ENCODE measurements around the gene SLC35B3. TPM values are rescaled to one million over a fixed set of nuclear protein-coding genes. Genes with fewer than 3 reads are reported as not detected.
"Not testable (repeated sequence)": the region's sequence is repeated elsewhere in the genome, so short reads cannot be mapped to it uniquely, and the experiment has no call there.

SLC35B3 gene
- total RNA-seq, 1 experiment from 2014 or later, result 22.0 TPM

GRCh38 chr6:8462169-8462568 lies 26.8 kb upstream of the SLC35B3 start:
- POLR2A ChIA-PET, result interaction anchor here (0.7 kb wide), 2 partner anchors 405 to 420 kb away, joined by 3 to 4 read pairs; no protein-coding TSS in a partner anchor
- intact Hi-C loops (cut with micrococcal nuclease), result no loop called here
- CTCF ChIA-PET, result interaction anchor here (0.9 to 1.1 kb wide), 2 partner anchors 15 to 26 kb away, joined by 3 to 5 read pairs; partner anchors contain the start of gene SLC35B3
- Mint-ChIP-seq H3K36me3 (ENCODE audit: insufficient read depth, unreplicated experiment) (no peaks in the 10 kb centered on the region), H3K9me3 (ENCODE audit: unreplicated experiment) (no peaks in the 10 kb centered on the region), H3K27ac (ENCODE audit: low read depth, unreplicated experiment) (no peak overlapping the region), H3K4me3 (ENCODE audit: unreplicated experiment) (no peak overlapping the region), H3K27me3 (ENCODE audit: insufficient read depth, unreplicated experiment) (no peaks in the 10 kb centered on the region), H3K4me1 (ENCODE audit: insufficient read depth, unreplicated experiment) (no peaks in the 10 kb centered on the region)
- no TSS peak for BruUV-seq (replicated peaks)
- TF ChIP-seq, protein P1, sequence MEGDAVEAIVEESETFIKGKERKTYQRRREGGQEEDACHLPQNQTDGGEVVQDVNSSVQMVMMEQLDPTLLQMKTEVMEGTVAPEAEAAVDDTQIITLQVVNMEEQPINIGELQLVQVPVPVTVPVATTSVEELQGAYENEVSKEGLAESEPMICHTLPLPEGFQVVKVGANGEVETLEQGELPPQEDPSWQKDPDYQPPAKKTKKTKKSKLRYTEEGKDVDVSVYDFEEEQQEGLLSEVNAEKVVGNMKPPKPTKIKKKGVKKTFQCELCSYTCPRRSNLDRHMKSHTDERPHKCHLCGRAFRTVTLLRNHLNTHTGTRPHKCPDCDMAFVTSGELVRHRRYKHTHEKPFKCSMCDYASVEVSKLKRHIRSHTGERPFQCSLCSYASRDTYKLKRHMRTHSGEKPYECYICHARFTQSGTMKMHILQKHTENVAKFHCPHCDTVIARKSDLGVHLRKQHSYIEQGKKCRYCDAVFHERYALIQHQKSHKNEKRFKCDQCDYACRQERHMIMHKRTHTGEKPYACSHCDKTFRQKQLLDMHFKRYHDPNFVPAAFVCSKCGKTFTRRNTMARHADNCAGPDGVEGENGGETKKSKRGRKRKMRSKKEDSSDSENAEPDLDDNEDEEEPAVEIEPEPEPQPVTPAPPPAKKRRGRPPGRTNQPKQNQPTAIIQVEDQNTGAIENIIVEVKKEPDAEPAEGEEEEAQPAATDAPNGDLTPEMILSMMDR (IDR thresholded peaks at IDR 0.05; ENCODE audit: unreplicated experiment), result no peak
- DNase-seq (ENCODE audit: unreplicated experiment), result no peak

DNA sequence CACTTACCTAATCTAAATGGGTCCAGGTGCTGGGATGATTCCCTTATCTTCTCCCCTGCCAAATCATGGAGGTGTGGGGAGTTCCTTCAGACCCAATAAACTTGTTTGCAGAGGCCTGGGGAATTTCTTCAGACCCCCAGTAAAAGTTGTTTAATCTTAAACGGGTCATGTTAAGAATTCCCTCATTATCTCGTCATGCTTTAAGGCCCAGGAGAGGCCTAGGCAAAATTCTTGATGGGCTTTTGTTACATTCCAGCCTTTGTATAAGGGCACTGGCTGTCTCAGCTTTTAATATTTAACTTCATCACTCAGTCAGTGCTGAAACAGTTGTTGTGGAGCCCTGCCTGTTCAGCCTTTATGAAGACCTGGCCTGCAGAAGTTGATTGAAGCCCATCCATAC lies 11.0 kb upstream of the SLC35B3 start:
- intact Hi-C loops (cut with micrococcal nuclease), result no loop called here

DNA sequence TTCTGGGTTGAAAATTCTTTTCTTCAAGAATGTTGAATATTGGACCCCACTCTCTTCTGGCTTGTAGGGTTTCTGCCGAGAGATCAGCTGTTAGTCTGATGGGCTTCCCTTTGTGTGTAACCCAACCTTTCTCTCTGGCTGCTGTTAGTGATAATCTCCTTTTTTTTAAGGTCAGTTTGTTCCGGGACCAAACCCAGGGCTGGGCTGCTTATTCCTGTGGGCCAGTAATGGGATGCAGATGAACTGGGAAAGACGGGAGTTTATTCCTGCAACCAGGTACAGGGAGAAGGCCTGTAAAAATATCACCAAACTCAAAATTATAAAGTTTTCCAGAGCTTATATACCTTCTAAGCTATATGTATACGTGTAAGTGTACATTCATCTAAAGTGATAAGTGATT lies 10.6 kb upstream of the SLC35B3 start:
- CTCF ChIA-PET, result interaction anchor here (0.7 kb wide), 1 partner anchor 1095 kb away, joined by 3 read pairs; no protein-coding TSS in a partner anchor
- intact Hi-C loops (cut with micrococcal nuclease); H3K36me3 Mint-ChIP-seq (ENCODE audit: insufficient read depth, unreplicated experiment); BruUV-seq (replicated peaks); DNase-seq (ENCODE audit: unreplicated experiment); H3K27me3 Mint-ChIP-seq (ENCODE audit: insufficient read depth, unreplicated experiment); H3K4me1 Mint-ChIP-seq (ENCODE audit: insufficient read depth, unreplicated experiment); H3K4me3 Mint-ChIP-seq (ENCODE audit: unreplicated experiment); H3K27ac Mint-ChIP-seq (ENCODE audit: low read depth, unreplicated experiment); H3K9me3 Mint-ChIP-seq (ENCODE audit: unreplicated experiment); POLR2A ChIA-PET: not testable (repeated sequence)

More for the DNA sequence above, 11.0 kb upstream of the SLC35B3 start:
- Mint-ChIP-seq H3K36me3 (ENCODE audit: insufficient read depth, unreplicated experiment) (no peaks in the 10 kb centered on the region), H3K27me3 (ENCODE audit: insufficient read depth, unreplicated experiment) (no peaks in the 10 kb centered on the region), H3K27ac (ENCODE audit: low read depth, unreplicated experiment) (no peak overlapping the region), H3K4me3 (ENCODE audit: unreplicated experiment) (no peak overlapping the region), H3K9me3 (ENCODE audit: unreplicated experiment) (no peaks in the 10 kb centered on the region), H3K4me1 (ENCODE audit: insufficient read depth, unreplicated experiment) (no peaks in the 10 kb centered on the region)
- no peak for DNase-seq (ENCODE audit: unreplicated experiment)
- BruUV-seq (replicated peaks), result no TSS peak
- POLR2A ChIA-PET, result no interaction called here
- CTCF ChIA-PET, result no interaction called here
- TF ChIP-seq, protein P1 (IDR thresholded peaks at IDR 0.05; ENCODE audit: unreplicated experiment), result no peak

- intact Hi-C loops (cut with micrococcal nuclease), result no loop called here
- Mint-ChIP-seq H3K4me3 (ENCODE audit: unreplicated experiment) (no peak overlapping the region), H3K4me1 (ENCODE audit: insufficient read depth, unreplicated experiment) (no peaks in the 10 kb centered on the region), H3K36me3 (ENCODE audit: insufficient read depth, unreplicated experiment) (no peaks in the 10 kb centered on the region), H3K27ac (ENCODE audit: low read depth, unreplicated experiment) (no peak overlapping the region), H3K9me3 (ENCODE audit: unreplicated experiment) (no peaks in the 10 kb centered on the region), H3K27me3 (ENCODE audit: insufficient read depth, unreplicated experiment) (no peaks in the 10 kb centered on the region)
- no TSS peak for BruUV-seq (replicated peaks)
- DNase-seq (ENCODE audit: unreplicated experiment), result no peak
- TF ChIP-seq, protein P1 (IDR thresholded peaks at IDR 0.05; ENCODE audit: unreplicated experiment), result no peak
- POLR2A ChIA-PET, result interaction anchor here (1.0 kb wide), 1 partner anchor 10 kb away, joined by 3 read pairs; no protein-coding TSS in a partner anchor
- CTCF ChIA-PET, result interaction anchor here (0.6 to 0.7 kb wide), 2 partner anchors 189 to 1796 kb away, joined by 4 to 5 read pairs; no protein-coding TSS in a partner anchor
Observed at GRCh38 chr6:8442150-8442549, 6.8 kb upstream of the SLC35B3 start.

DNA sequence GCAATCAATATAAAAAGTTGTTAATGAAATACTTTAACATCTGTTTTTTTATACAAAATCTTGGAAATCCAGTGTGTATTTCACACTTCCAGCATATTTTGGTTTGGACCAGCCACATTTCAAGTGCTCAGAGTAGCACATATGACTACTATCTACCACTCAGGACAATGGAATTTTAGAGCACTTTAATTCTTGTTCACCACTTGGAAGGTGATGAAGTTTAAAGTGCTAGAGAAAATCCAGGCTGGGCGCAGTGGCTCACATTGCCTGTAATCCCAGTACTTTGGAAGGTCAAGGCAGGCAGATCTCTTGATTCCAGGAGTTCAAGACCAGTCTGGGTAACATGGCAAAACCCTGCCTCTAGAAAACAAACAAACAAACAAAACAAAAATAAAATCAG lies 6.1 kb upstream of the SLC35B3 start:
- POLR2A ChIA-PET, result no interaction called here
- Mint-ChIP-seq H3K9me3 (ENCODE audit: unreplicated experiment) (no peaks in the 10 kb centered on the region), H3K4me3 (ENCODE audit: unreplicated experiment) (no peak overlapping the region), H3K27me3 (ENCODE audit: insufficient read depth, unreplicated experiment) (no peaks in the 10 kb centered on the region), H3K27ac (ENCODE audit: low read depth, unreplicated experiment) (no peak overlapping the region), H3K4me1 (ENCODE audit: insufficient read depth, unreplicated experiment) (no peaks in the 10 kb centered on the region), H3K36me3 (ENCODE audit: insufficient read depth, unreplicated experiment) (no peaks in the 10 kb centered on the region)
- TF ChIP-seq, protein P1 (IDR thresholded peaks at IDR 0.05; ENCODE audit: unreplicated experiment), result no peak
- intact Hi-C loops (cut with micrococcal nuclease), result no loop called here
- BruUV-seq (replicated peaks), result no TSS peak
- CTCF ChIA-PET, result no interaction called here
- no peak for DNase-seq (ENCODE audit: unreplicated experiment)

Measured in MCF 10A (cell line).